IPS-NIHi11 (cell line): Measurements from ENCODE around the gene ALPK1.
"Not testable (repeated sequence)": the region's sequence is repeated elsewhere in the genome, so short reads cannot be mapped to it uniquely, and the experiment has no call there.

ENCODE experiments used
- DNase-seq: peaks from one replicate; pipeline ENCODE4 v3.0.0; 2012; ENCODE audit warnings: mixed read lengths, low spot score

ALPK1 gene

GRCh38 chr4:112378858-112379257 is 81.7 kb downstream of the ALPK1 start:
- DNase-seq: no peak

GRCh38 chr4:112379306-112379705 is 82.1 kb downstream of the ALPK1 start:
- peak; percentile 82 for DNase-seq

- no peak for DNase-seq
Observed at GRCh38 chr4:112381996-112382692, 85.0 kb downstream of the ALPK1 start.

GRCh38 chr4:112386071-112386470 is 88.9 kb downstream of the ALPK1 start:
- no peak for DNase-seq

- no peak for DNase-seq
Observed at GRCh38 chr4:112402098-112402497, 104.9 kb downstream of the ALPK1 start.

- no peak for DNase-seq
Observed at GRCh38 chr4:112403101-112403945, 106.2 kb downstream of the ALPK1 start.

- no peak for DNase-seq
Observed at GRCh38 chr4:112410364-112410763, 113.2 kb downstream of the ALPK1 start.

- no peak for DNase-seq
Observed at GRCh38 chr4:112410804-112411203, 113.6 kb downstream of the ALPK1 start.

GRCh38 chr4:112411781-112412550 is 114.8 kb downstream of the ALPK1 start:
- peak; percentile 19 for DNase-seq

- no peak for DNase-seq
Observed at GRCh38 chr4:112416464-112416863, 119.3 kb downstream of the ALPK1 start.

- peak; percentile 50 for DNase-seq
Observed at GRCh38 chr4:112418092-112418491, 120.9 kb downstream of the ALPK1 start.

GRCh38 chr4:112421911-112422310 is 124.7 kb downstream of the ALPK1 start:
- no peak for DNase-seq

GRCh38 chr4:112422644-112423043 is 125.5 kb downstream of the ALPK1 start:
- no peak for DNase-seq

- no peak for DNase-seq
Observed at GRCh38 chr4:112423591-112423990, 126.4 kb downstream of the ALPK1 start.

GRCh38 chr4:112425823-112426222 is 128.7 kb downstream of the ALPK1 start:
- no peak for DNase-seq

- no peak for DNase-seq
Observed at GRCh38 chr4:112426416-112426815, 129.2 kb downstream of the ALPK1 start.

GRCh38 chr4:112431158-112431557 is 134.0 kb downstream of the ALPK1 start:
- DNase-seq: no peak

- DNase-seq: no peak
Observed at GRCh38 chr4:112436987-112437386, 139.8 kb downstream of the ALPK1 start.

GRCh38 chr4:112442226-112442625 is 145.1 kb downstream of the ALPK1 start:
- not testable (repeated sequence) for DNase-seq

GRCh38 chr4:112448306-112449132 is 151.3 kb downstream of the ALPK1 start:
- no peak for DNase-seq

GRCh38 chr4:112449708-112450107 is 152.5 kb downstream of the ALPK1 start:
- DNase-seq: no peak

GRCh38 chr4:112451104-112451503 is 153.9 kb downstream of the ALPK1 start:
- no peak for DNase-seq
